ENCODE measurements around the gene TNFRSF21. TPM values are rescaled to one million over a fixed set of nuclear protein-coding genes. Genes with fewer than 3 reads are reported as not detected.

The TNFRSF21 gene
- total and polyA plus RNA-seq, 10 of the 15 experiments (the other 5 are each of a cell fraction or from before 2014, with no cell fraction given) = 0.09 to 1.0 (median 0.27) TPM

GRCh38 chr6:47306887-47307286, 2.8 kb downstream of the TNFRSF21 start:
- no peaks in the 10 kb centered on the region for H3K79me2 ChIP-seq (ENCODE audit: control insufficient read depth, insufficient read depth, low read length)
- no TSS peak for BruUV-seq (replicated peaks)
- H3K9me3 ChIP-seq (replicated peaks; ENCODE audit: control insufficient read depth, insufficient read depth, low read length) = no peaks in the 10 kb centered on the region
- no peaks in the 10 kb centered on the region for H4K20me1 ChIP-seq (ENCODE audit: control insufficient read depth, insufficient read depth)
- 43% methylated on average over 2 of the region's 2 CpGs for WGBS (ENCODE audit: insufficient coverage, insufficient replicate concordance, low lambda C conversion rate, missing lambda C conversion rate)
- no peak overlapping the region for H3K4me3 ChIP-seq
- H3K9ac ChIP-seq (ENCODE audit: control insufficient read depth, insufficient read depth, low read length) = no peak overlapping the region
- POLR2A ChIA-PET = no interaction called here
- peaks cover 6 to 13% of the 10 kb centered on the region in 2 experiments; a peak in 3 of 4 replicates for H3K27me3 ChIP-seq (replicated peaks in 1 of 2; ENCODE audit: control insufficient read depth in 2 of 2, insufficient read depth in 2 of 2, low read length in 1 of 2)
- FAIRE-seq (no peak), DNase-seq (ENCODE audit: low read depth, low spot score) (no peak), ATAC-seq (no peak)
- no peaks in the 10 kb centered on the region for H3K36me3 ChIP-seq (ENCODE audit: control insufficient read depth in 2 of 2, insufficient read depth in 2 of 2, low read length in 1 of 2)
- no peak overlapping the region for H3K27ac ChIP-seq (ENCODE audit: control insufficient read depth, insufficient read depth)
- intact Hi-C loops (cut with micrococcal nuclease; ENCODE audit: unreplicated experiment) (no loop called here), in situ Hi-C loops (cut with MboI) (loop anchor here (5.0 kb wide), 1 partner anchor 210 kb away; no protein-coding TSS in a partner anchor)
- TF ChIP-seq ZNF384 (IDR thresholded peaks at IDR 0.05; ENCODE audit: borderline replicate concordance, low read depth, low read length) (no peak), FOS (IDR thresholded peaks at IDR 0.05; ENCODE audit: borderline replicate concordance, extremely low read depth, insufficient read length) (no peak), RAD51 (IDR thresholded peaks at IDR 0.05) (no peak), EP300 (IDR thresholded peaks at IDR 0.05; ENCODE audit: borderline replicate concordance in 1 of 2, control insufficient read depth in 1 of 2, low read depth in 2 of 2, low read length in 2 of 2) (no peak), SMAD5 (IDR thresholded peaks at IDR 0.05; ENCODE audit: low read depth) (no peak), NRF1 (conservative IDR thresholded peaks at IDR 0.05; ENCODE audit: low read depth, low read length) (no peak), ATF3 (IDR thresholded peaks at IDR 0.05; ENCODE audit: borderline replicate concordance, extremely low read depth, low read depth, low read length) (no peak)
- SMC1A ChIA-PET (ENCODE audit: uncharacterized antibody, unreplicated experiment) = interaction anchor here (1.4 to 5.7 kb wide), 2 partner anchors 58 to 210 kb away, joined by 4 to 37 read pairs; no protein-coding TSS in a partner anchor
- no peak overlapping the region for H3K4me2 ChIP-seq (ENCODE audit: control insufficient read depth, insufficient read depth)
- no peak overlapping the region for H2AFZ ChIP-seq (ENCODE audit: control insufficient read depth, low read depth, low read length)
- CTCF ChIA-PET = interaction anchor here (1.3 to 11.4 kb wide), 2 partner anchors 190 to 210 kb away, joined by 3 to 122 read pairs; no protein-coding TSS in a partner anchor
- RAD21 ChIA-PET (ENCODE audit: unreplicated experiment) = interaction anchor here (1.1 to 1.7 kb wide), 5 partner anchors 57 to 211 kb away, joined by 3 to 9 read pairs (median 6); no protein-coding TSS in a partner anchor
- H3K4me1 ChIP-seq (ENCODE audit: control insufficient read depth, insufficient read depth, low read length) = no peaks in the 10 kb centered on the region
